GM08714 (cell line): ENCODE results near the gene NDRG2.
"Not testable (repeated sequence)": the region's sequence is repeated elsewhere in the genome, so short reads cannot be mapped to it uniquely, and the experiment has no call there.

Experiments used
- H3K4me3 ChIP-seq: fragments of 200-500 bp; sonication (Bioruptor generic); 2 replicates; pipeline ENCODE4 v1.5.1; 2014; ENCODE audit warnings: mild to moderate bottlenecking, low read length, inconsistent platforms
- ZNF274 ChIP-seq: IDR thresholded peaks from 2 replicates; pipeline ENCODE4 v1.6.1; 2012; ENCODE audit warnings: mild to moderate bottlenecking, low read depth, low read length

Gene NDRG2

GRCh38 chr14:20989471-20989786 is 35.4 kb downstream of the NDRG2 start:
- TF ChIP-seq ZNF274 = no peak

GRCh38 chr14:20988717-20989470 is 36.0 kb downstream of the NDRG2 start:
- peak overlapping the region; percentile 9; the same call in 1 of the 2 replicates for H3K4me3 ChIP-seq
- no peak for TF ChIP-seq ZNF274

More at GRCh38 chr14:20989471-20989786, 35.4 kb downstream of the NDRG2 start:
- H3K4me3 ChIP-seq = peak overlapping the region; percentile 9; the same call in 1 of the 2 replicates

DNA sequence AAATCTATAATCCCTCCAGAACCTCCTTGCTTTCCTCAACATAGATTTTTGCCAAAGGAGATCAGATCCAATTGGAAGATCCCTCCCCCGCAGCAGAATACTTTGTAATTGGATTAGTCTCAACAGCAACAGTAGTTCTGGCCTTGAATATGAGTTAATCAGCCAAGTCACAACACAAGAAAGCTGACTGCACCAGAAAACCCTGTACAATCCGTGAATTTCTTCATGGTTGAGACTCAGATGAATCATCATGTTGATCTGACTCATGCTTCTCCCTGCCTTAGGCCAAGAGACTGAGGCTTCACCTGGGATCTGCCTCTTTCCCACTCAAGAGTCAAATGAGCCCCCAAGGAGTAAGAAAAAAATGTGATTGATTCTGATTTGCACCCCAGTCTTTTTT is 38.0 kb downstream of the NDRG2 start:
- TF ChIP-seq ZNF274 = no peak
- no peak overlapping the region for H3K4me3 ChIP-seq

- not testable (repeated sequence) for H3K4me3 ChIP-seq
These were observed 39.2 kb downstream of the NDRG2 start for GRCh38 chr14:20985650-20986049.

GRCh38 chr14:20982646-20983369 is 42.1 kb downstream of the NDRG2 start:
- H3K4me3 ChIP-seq = no peak overlapping the region
- TF ChIP-seq ZNF274 = no peak

DNA sequence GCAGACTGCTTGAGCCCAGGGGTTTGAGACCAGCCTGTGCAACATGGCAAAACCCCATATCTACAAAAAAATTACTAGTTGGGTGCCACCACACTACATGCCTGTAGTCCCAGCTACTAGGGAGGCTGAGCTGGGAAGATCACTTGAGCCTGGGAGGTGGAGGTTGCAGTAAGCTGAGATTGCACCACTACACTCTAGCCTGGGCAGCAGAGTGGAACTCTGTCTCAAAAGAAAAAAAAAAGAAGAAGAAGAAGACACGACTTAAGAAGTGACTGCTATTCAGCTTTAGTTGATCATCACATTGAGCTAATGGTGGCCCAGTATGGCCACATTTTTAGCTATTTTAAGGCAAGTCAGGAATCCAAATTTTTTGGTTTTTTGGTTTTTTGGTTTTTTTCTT is 44.0 kb downstream of the NDRG2 start:
- no peak for TF ChIP-seq ZNF274

GRCh38 chr14:20978687-20979086 is 46.2 kb downstream of the NDRG2 start:
- TF ChIP-seq ZNF274 = no peak

More for the DNA sequence above, 44.0 kb downstream of the NDRG2 start:
- H3K4me3 ChIP-seq = no peak overlapping the region

GRCh38 chr14:20976291-20976690 is 48.6 kb downstream of the NDRG2 start:
- H3K4me3 ChIP-seq = no peak overlapping the region
- TF ChIP-seq ZNF274 = no peak

More at GRCh38 chr14:20978687-20979086, 46.2 kb downstream of the NDRG2 start:
- no peak overlapping the region for H3K4me3 ChIP-seq

DNA sequence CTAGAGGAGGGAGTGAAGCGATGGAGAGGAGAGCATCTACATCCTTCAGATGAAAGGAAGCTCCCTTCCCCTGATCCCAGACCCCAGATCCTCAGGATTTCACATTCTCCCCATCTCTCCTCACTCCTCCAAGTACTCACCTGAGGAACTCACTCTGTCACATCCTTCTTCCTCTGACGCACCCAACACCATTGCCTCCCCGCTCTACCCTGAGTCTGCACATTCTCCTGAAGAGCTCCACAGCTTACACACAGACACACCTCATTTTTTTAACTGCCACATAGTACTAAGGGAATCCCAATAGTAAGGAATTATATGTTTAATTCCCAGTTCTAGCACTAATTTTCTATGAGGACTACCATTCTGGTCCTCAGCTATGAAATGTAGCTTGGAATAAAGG is 51.4 kb downstream of the NDRG2 start:
- H3K4me3 ChIP-seq = no peak overlapping the region
- TF ChIP-seq ZNF274 = no peak

GRCh38 chr14:20971705-20972021 is 53.2 kb downstream of the NDRG2 start:
- H3K4me3 ChIP-seq = no peak overlapping the region; the same call in 1 of the 2 replicates

GRCh38 chr14:20970983-20971704 is 53.7 kb downstream of the NDRG2 start:
- TF ChIP-seq ZNF274 = no peak

More at GRCh38 chr14:20971705-20972021, 53.2 kb downstream of the NDRG2 start:
- no peak for TF ChIP-seq ZNF274

DNA sequence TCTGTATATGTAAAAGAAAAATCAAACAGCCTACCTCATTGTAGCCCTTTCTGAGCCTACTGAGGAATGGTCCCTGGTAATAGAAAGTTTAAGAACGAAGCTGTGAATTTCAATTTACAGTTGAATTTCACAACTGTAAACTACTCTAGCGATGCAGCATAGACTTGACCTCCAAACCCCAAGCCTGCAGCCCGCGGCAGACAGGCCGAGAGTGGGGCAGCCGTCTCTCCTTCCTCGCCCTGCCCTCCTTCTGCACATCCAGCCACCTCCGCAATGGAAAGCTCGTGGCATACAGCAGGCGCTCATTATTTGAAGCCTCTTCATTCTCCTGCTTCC is 54.2 kb downstream of the NDRG2 start:
- no peak for TF ChIP-seq ZNF274
- no peak overlapping the region; the same call in 1 of the 2 replicates for H3K4me3 ChIP-seq

More at GRCh38 chr14:20970983-20971704, 53.7 kb downstream of the NDRG2 start:
- H3K4me3 ChIP-seq = peak overlapping the region; percentile 62; the same call in 1 of the 2 replicates

GRCh38 chr14:20969336-20969735 is 55.5 kb downstream of the NDRG2 start:
- no peak overlapping the region for H3K4me3 ChIP-seq
- no peak for TF ChIP-seq ZNF274
